ENCODE data around the gene GPR84.

GPR84 gene

GRCh38 chr12:54390668-54391551 lies 26.6 kb upstream of the GPR84 start:
- DNase-seq = peak; percentile 77

- no peak for DNase-seq
Measured at GRCh38 chr12:54390176-54390667, 25.9 kb upstream of the GPR84 start.

GRCh38 chr12:54389607-54390175 lies 25.4 kb upstream of the GPR84 start:
- no peak for DNase-seq

GRCh38 chr12:54389134-54389508 lies 24.8 kb upstream of the GPR84 start:
- no peak for DNase-seq

- DNase-seq = no peak
Measured at GRCh38 chr12:54388237-54389133, 24.2 kb upstream of the GPR84 start.

- no peak for DNase-seq
Measured at GRCh38 chr12:54387114-54387467, 22.8 kb upstream of the GPR84 start.

- DNase-seq = no peak
Measured at GRCh38 chr12:54386403-54387113, 22.3 kb upstream of the GPR84 start.

GRCh38 chr12:54385251-54385914 lies 21.1 kb upstream of the GPR84 start:
- DNase-seq = no peak

GRCh38 chr12:54384591-54385041 lies 20.3 kb upstream of the GPR84 start, which contains the start of gene ZNF385A:
Gene ZNF385A, minus strand, starts transcription at chr12:54384733. Its CDS starts 219 bp downstream, at chr12:54384514.
- no peak for DNase-seq

- DNase-seq = no peak
Measured at GRCh38 chr12:54383041-54383609, 18.8 kb upstream of the GPR84 start.

- DNase-seq = no peak
Measured at GRCh38 chr12:54381136-54381535, 16.9 kb upstream of the GPR84 start.

GRCh38 chr12:54379398-54380201 lies 15.3 kb upstream of the GPR84 start:
- DNase-seq = peak; percentile 88

- DNase-seq = no peak
Measured at GRCh38 chr12:54378796-54379397, 14.6 kb upstream of the GPR84 start.

GRCh38 chr12:54377797-54378515 lies 13.7 kb upstream of the GPR84 start:
- no peak for DNase-seq

GRCh38 chr12:54377007-54377406 lies 12.7 kb upstream of the GPR84 start:
- DNase-seq = no peak

GRCh38 chr12:54376596-54376995 lies 12.3 kb upstream of the GPR84 start:
- DNase-seq = no peak

- no peak for DNase-seq
Measured at GRCh38 chr12:54375259-54375579, 10.9 kb upstream of the GPR84 start.

GRCh38 chr12:54374562-54375258 lies 10.4 kb upstream of the GPR84 start:
- DNase-seq = no peak
